GM23338 (cell line): ENCODE data around the gene MYRF. TPM values are rescaled to one million over a fixed set of nuclear protein-coding genes. Genes with fewer than 3 reads are reported as not detected.

ENCODE experiments used
- ATAC-seq: fragments of 200-7000 bp; cut with Tn5 transposase; 3 replicates; pipeline ENCODE4 v1.9.1; 2020
- DNase-seq: peaks from one replicate; pipeline ENCODE4 v3.0.0-alpha.2; 2015; ENCODE audit warnings: low spot score
- H2AFZ ChIP-seq: fragments of 200-600 bp; sonication (generic); 2 replicates; pipeline ENCODE4 v1.8.0; 2016; ENCODE audit warnings: antibody characterized with exemption, mild to moderate bottlenecking, moderate library complexity
- H3F3A ChIP-seq: fragments of 200-600 bp; sonication (generic); replicated peaks from 2 replicates; pipeline ENCODE4 v1.8.0; 2017; ENCODE audit warnings: antibody characterized with exemption, mixed run types, low read depth
- H3K27ac ChIP-seq: fragments of 200-600 bp; sonication (generic); 2 replicates; pipeline ENCODE4 v1.6.1; 2016; ENCODE audit warnings: low read depth
- H3K27me3 ChIP-seq: fragments of 200-600 bp; sonication (generic); 2 replicates; pipeline ENCODE4 v1.8.0; 2016; ENCODE audit warnings: mild to moderate bottlenecking, mixed run types, moderate library complexity; ENCODE audit not compliant: insufficient read depth
- H3K36me3 ChIP-seq: fragments of 200-600 bp; sonication (generic); 2 replicates; pipeline ENCODE4 v1.8.0; 2016; ENCODE audit warnings: mild to moderate bottlenecking; ENCODE audit not compliant: insufficient read depth
- H3K4me1 ChIP-seq: fragments of 200-600 bp; sonication (generic); 2 replicates; pipeline ENCODE4 v1.8.0; 2016; ENCODE audit warnings: mild to moderate bottlenecking, moderate library complexity; ENCODE audit not compliant: insufficient read depth
- H3K4me2 ChIP-seq: fragments of 200-600 bp; sonication (generic); 2 replicates; pipeline ENCODE4 v1.7.1; 2017; ENCODE audit warnings: mixed run types
- H3K4me3 ChIP-seq: fragments of 200-600 bp; sonication (generic); 2 replicates; pipeline ENCODE4 v1.6.1; 2016; ENCODE audit warnings: mixed run types
- H3K79me2 ChIP-seq: fragments of 200-600 bp; sonication (generic); replicated peaks from 2 replicates; pipeline ENCODE4 v1.8.0; 2017; ENCODE audit warnings: mild to moderate bottlenecking; ENCODE audit not compliant: insufficient read depth
- H3K9me2 ChIP-seq: fragments of 200-600 bp; sonication (generic); 2 replicates; pipeline ENCODE4 v1.8.0; 2017; ENCODE audit not compliant: insufficient read depth
- H4K20me1 ChIP-seq: fragments of 200-600 bp; sonication (generic); replicated peaks from 2 replicates; pipeline ENCODE4 v1.8.0; 2017; ENCODE audit warnings: mild to moderate bottlenecking; ENCODE audit not compliant: insufficient read depth
- H3K27ac Mint-ChIP-seq: 2 replicates; pipeline ENCODE4 v1.8.0; 2020; ENCODE audit warnings: inconsistent platforms, mild to moderate bottlenecking, moderate library complexity, mixed read lengths
- H3K27me3 Mint-ChIP-seq: 3 replicates; pipeline ENCODE4 v1.8.0; 2022; ENCODE audit warnings: low read depth, mild to moderate bottlenecking, moderate library complexity, mixed read lengths, inconsistent platforms; ENCODE audit not compliant: insufficient read depth, poor library complexity
- H3K36me3 Mint-ChIP-seq: 3 replicates; pipeline ENCODE4 v1.8.0; 2021; ENCODE audit warnings: low read depth, mild to moderate bottlenecking, inconsistent platforms, moderate library complexity, mixed read lengths
- H3K4me1 Mint-ChIP-seq: 3 replicates; pipeline ENCODE4 v1.8.0; 2020; ENCODE audit warnings: mild to moderate bottlenecking, inconsistent platforms, mixed read lengths
- H3K4me3 Mint-ChIP-seq: 3 replicates; pipeline ENCODE4 v1.8.0; 2021; ENCODE audit warnings: moderate library complexity, mild to moderate bottlenecking, inconsistent platforms, mixed read lengths
- H3K9me3 Mint-ChIP-seq: 3 replicates; pipeline ENCODE4 v1.8.0; 2020; ENCODE audit warnings: moderate library complexity, mild to moderate bottlenecking, inconsistent platforms, mixed read lengths
- EZH2 ChIP-seq: fragments of 200-600 bp; sonication (generic); IDR thresholded peaks from one replicate; pipeline ENCODE4 v1.8.0; 2017; ENCODE audit warnings: antibody characterized with exemption, mild to moderate bottlenecking, low read depth; ENCODE audit not compliant: unreplicated experiment
- EZH2phosphoT487 ChIP-seq: fragments of 200-600 bp; sonication (generic); IDR thresholded peaks from one replicate; pipeline ENCODE4 v1.8.1; 2018; ENCODE audit warnings: antibody characterized with exemption; ENCODE audit not compliant: unreplicated experiment
- JUNB ChIP-seq: IDR thresholded peaks from one replicate; pipeline ENCODE4 v1.6.1; 2016; ENCODE audit warnings: antibody characterized with exemption; ENCODE audit not compliant: unreplicated experiment
- NANOG ChIP-seq: IDR thresholded peaks from 2 replicates; pipeline ENCODE4 v1.6.1; 2016; ENCODE audit warnings: antibody characterized with exemption, borderline replicate concordance
- POLR2AphosphoS5 ChIP-seq: IDR thresholded peaks from 2 replicates; pipeline ENCODE4 v1.6.1; 2016; ENCODE audit warnings: antibody characterized with exemption, low read depth
- STAT1 ChIP-seq: IDR thresholded peaks from one replicate; pipeline ENCODE4 v1.6.1; 2016; ENCODE audit warnings: antibody characterized with exemption; ENCODE audit not compliant: unreplicated experiment
- ZNF114 ChIP-seq: fragments of 250-450 bp; sonication (Bioruptor Pico); IDR thresholded peaks from 2 replicates; pipeline ENCODE4 v1.5.0; 2020; ENCODE audit warnings: mild to moderate bottlenecking, moderate library complexity
- ZNF331 ChIP-seq: fragments of 250-450 bp; sonication (Bioruptor Pico); IDR thresholded peaks from 2 replicates; pipeline ENCODE4 v1.5.0; 2020; ENCODE audit warnings: low read depth, mild to moderate bottlenecking, moderate library complexity
- polyA plus RNA-seq: library from polyadenylated mRNA; unstranded; fragments of >200 nt; fragmentation: Nextera tagmentation; extraction: Ambion mirVana; gene quantifications from 2 replicates; pipeline ENCODE4 v1.2.1, GENCODE V29; 2016
- total RNA-seq: library from RNA; depleted of rRNA; stranded (reverse); fragments of >200 nt; shearing (Covaris generic); gene quantifications from 2 replicates; pipeline ENCODE4 v1.2.3, GENCODE V29; 2014
- TF ChIP-seq, protein P1 (sequence below): IDR thresholded peaks from 2 replicates; pipeline ENCODE4 v1.6.1; 2016; ENCODE audit warnings: antibody characterized with exemption
- TF ChIP-seq, protein P2 (sequence below): IDR thresholded peaks from one replicate; pipeline ENCODE4 v1.6.1; 2018; ENCODE audit warnings: antibody characterized with exemption; ENCODE audit not compliant: unreplicated experiment
- TF ChIP-seq, protein P3 (sequence below), 2 experiments: fragments of 200-600 bp in 1 of 2; sonication (generic) in 1 of 2; conservative IDR thresholded peaks; 2 replicates each; pipeline versions ENCODE4 v1.5.1 to v1.6.1; 2016 to 2017; ENCODE audit warnings: antibody characterized with exemption in 2 of 2, low read depth in 2 of 2, mild to moderate bottlenecking in 2 of 2, moderate library complexity in 1 of 2
- TF ChIP-seq, protein P4 (sequence below): fragments of 250-450 bp; sonication (Bioruptor Pico); IDR thresholded peaks from 2 replicates; pipeline ENCODE4 v1.5.0; 2020; ENCODE audit warnings: mild to moderate bottlenecking, moderate library complexity

The MYRF gene
- total and polyA plus RNA-seq, 2 experiments from 2014 or later = 1.9 to 5.5 TPM

DNA sequence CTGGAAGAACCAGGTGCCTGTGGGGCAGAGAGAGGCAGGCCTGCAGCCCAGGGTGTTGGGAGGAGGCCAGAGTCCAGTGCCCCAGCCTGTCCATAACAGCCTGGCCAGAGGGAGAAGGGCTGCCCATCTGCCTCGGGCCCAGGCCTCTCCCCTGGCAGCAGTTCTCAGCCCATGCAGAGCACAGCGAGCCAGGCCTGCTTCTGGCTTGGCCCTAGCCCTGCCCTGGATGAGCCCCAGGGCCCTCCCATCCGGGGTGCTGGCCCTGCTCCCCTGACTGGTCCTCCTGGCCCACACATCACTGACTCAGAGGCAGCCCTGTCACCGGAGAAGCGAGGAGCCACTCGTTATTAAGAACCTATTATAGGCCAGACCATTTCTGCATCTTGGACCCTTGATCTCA lies 19.7 kb upstream of the MYRF start:
- no peak for DNase-seq

More for the DNA sequence above, 19.7 kb upstream of the MYRF start:
- Histone ChIP-seq H3K36me3 (no peaks in the 10 kb centered on the region), H3F3A (no peaks in the 10 kb centered on the region), H3K79me2 (no peaks in the 10 kb centered on the region), H3K4me3 (no peak overlapping the region), H3K4me2 (no peak overlapping the region), H3K9me2 (no peaks in the 10 kb centered on the region), H2AFZ (no peak overlapping the region), H3K27me3 (no peaks in the 10 kb centered on the region), H4K20me1 (no peaks in the 10 kb centered on the region), H3K4me1 (no peaks in the 10 kb centered on the region), H3K27ac (no peak overlapping the region)
- TF ChIP-seq, protein P1, sequence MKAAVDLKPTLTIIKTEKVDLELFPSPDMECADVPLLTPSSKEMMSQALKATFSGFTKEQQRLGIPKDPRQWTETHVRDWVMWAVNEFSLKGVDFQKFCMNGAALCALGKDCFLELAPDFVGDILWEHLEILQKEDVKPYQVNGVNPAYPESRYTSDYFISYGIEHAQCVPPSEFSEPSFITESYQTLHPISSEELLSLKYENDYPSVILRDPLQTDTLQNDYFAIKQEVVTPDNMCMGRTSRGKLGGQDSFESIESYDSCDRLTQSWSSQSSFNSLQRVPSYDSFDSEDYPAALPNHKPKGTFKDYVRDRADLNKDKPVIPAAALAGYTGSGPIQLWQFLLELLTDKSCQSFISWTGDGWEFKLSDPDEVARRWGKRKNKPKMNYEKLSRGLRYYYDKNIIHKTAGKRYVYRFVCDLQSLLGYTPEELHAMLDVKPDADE = no peak
- TF ChIP-seq POLR2AphosphoS5 (no peak), EZH2phosphoT487 (no peak), NANOG (no peak), ZNF114 (CRISPR knock-in tag) (no peak), EZH2 (no peak), ZNF331 (CRISPR knock-in tag) (no peak), JUNB (no peak), STAT1 (no peak)
- TF ChIP-seq, protein P2, sequence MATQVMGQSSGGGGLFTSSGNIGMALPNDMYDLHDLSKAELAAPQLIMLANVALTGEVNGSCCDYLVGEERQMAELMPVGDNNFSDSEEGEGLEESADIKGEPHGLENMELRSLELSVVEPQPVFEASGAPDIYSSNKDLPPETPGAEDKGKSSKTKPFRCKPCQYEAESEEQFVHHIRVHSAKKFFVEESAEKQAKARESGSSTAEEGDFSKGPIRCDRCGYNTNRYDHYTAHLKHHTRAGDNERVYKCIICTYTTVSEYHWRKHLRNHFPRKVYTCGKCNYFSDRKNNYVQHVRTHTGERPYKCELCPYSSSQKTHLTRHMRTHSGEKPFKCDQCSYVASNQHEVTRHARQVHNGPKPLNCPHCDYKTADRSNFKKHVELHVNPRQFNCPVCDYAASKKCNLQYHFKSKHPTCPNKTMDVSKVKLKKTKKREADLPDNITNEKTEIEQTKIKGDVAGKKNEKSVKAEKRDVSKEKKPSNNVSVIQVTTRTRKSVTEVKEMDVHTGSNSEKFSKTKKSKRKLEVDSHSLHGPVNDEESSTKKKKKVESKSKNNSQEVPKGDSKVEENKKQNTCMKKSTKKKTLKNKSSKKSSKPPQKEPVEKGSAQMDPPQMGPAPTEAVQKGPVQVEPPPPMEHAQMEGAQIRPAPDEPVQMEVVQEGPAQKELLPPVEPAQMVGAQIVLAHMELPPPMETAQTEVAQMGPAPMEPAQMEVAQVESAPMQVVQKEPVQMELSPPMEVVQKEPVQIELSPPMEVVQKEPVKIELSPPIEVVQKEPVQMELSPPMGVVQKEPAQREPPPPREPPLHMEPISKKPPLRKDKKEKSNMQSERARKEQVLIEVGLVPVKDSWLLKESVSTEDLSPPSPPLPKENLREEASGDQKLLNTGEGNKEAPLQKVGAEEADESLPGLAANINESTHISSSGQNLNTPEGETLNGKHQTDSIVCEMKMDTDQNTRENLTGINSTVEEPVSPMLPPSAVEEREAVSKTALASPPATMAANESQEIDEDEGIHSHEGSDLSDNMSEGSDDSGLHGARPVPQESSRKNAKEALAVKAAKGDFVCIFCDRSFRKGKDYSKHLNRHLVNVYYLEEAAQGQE = no peak
- TF ChIP-seq, protein P3, sequence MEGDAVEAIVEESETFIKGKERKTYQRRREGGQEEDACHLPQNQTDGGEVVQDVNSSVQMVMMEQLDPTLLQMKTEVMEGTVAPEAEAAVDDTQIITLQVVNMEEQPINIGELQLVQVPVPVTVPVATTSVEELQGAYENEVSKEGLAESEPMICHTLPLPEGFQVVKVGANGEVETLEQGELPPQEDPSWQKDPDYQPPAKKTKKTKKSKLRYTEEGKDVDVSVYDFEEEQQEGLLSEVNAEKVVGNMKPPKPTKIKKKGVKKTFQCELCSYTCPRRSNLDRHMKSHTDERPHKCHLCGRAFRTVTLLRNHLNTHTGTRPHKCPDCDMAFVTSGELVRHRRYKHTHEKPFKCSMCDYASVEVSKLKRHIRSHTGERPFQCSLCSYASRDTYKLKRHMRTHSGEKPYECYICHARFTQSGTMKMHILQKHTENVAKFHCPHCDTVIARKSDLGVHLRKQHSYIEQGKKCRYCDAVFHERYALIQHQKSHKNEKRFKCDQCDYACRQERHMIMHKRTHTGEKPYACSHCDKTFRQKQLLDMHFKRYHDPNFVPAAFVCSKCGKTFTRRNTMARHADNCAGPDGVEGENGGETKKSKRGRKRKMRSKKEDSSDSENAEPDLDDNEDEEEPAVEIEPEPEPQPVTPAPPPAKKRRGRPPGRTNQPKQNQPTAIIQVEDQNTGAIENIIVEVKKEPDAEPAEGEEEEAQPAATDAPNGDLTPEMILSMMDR (conservative IDR thresholded peaks at IDR 0.05; ENCODE audit: low read depth in 2 of 2) = no peak
- TF ChIP-seq, protein P4, sequence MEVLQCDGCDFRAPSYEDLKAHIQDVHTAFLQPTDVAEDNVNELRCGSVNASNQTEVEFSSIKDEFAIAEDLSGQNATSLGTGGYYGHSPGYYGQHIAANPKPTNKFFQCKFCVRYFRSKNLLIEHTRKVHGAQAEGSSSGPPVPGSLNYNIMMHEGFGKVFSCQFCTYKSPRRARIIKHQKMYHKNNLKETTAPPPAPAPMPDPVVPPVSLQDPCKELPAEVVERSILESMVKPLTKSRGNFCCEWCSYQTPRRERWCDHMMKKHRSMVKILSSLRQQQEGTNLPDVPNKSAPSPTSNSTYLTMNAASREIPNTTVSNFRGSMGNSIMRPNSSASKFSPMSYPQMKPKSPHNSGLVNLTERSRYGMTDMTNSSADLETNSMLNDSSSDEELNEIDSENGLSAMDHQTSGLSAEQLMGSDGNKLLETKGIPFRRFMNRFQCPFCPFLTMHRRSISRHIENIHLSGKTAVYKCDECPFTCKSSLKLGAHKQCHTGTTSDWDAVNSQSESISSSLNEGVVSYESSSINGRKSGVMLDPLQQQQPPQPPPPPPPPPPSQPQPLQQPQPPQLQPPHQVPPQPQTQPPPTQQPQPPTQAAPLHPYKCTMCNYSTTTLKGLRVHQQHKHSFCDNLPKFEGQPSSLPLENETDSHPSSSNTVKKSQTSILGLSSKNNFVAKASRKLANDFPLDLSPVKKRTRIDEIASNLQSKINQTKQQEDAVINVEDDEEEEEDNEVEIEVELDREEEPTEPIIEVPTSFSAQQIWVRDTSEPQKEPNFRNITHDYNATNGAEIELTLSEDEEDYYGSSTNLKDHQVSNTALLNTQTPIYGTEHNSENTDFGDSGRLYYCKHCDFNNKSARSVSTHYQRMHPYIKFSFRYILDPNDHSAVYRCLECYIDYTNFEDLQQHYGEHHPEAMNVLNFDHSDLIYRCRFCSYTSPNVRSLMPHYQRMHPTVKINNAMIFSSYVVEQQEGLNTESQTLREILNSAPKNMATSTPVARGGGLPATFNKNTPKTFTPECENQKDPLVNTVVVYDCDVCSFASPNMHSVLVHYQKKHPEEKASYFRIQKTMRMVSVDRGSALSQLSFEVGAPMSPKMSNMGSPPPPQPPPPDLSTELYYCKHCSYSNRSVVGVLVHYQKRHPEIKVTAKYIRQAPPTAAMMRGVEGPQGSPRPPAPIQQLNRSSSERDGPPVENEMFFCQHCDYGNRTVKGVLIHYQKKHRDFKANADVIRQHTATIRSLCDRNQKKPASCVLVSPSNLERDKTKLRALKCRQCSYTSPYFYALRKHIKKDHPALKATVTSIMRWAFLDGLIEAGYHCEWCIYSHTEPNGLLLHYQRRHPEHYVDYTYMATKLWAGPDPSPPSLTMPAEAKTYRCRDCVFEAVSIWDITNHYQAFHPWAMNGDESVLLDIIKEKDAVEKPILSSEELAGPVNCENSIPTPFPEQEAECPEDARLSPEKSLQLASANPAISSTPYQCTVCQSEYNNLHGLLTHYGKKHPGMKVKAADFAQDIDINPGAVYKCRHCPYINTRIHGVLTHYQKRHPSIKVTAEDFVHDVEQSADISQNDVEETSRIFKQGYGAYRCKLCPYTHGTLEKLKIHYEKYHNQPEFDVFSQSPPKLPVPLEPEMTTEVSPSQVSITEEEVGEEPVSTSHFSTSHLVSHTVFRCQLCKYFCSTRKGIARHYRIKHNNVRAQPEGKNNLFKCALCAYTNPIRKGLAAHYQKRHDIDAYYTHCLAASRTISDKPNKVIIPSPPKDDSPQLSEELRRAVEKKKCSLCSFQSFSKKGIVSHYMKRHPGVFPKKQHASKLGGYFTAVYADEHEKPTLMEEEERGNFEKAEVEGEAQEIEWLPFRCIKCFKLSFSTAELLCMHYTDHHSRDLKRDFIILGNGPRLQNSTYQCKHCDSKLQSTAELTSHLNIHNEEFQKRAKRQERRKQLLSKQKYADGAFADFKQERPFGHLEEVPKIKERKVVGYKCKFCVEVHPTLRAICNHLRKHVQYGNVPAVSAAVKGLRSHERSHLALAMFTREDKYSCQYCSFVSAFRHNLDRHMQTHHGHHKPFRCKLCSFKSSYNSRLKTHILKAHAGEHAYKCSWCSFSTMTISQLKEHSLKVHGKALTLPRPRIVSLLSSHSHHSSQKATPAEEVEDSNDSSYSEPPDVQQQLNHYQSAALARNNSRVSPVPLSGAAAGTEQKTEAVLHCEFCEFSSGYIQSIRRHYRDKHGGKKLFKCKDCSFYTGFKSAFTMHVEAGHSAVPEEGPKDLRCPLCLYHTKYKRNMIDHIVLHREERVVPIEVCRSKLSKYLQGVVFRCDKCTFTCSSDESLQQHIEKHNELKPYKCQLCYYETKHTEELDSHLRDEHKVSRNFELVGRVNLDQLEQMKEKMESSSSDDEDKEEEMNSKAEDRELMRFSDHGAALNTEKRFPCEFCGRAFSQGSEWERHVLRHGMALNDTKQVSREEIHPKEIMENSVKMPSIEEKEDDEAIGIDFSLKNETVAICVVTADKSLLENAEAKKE (CRISPR knock-in tag) = no peak
- Mint-ChIP-seq H3K27ac (no peak overlapping the region), H3K27me3 (peaks cover 13% of the 10 kb centered on the region), H3K9me3 (no peaks in the 10 kb centered on the region; the same call in 2 of the 3 replicates), H3K36me3 (peaks cover 3% of the 10 kb centered on the region; the same call in 1 of the 3 replicates), H3K4me3 (no peak overlapping the region), H3K4me1 (no peaks in the 10 kb centered on the region; the same call in 2 of the 3 replicates)
- ATAC-seq = no peak
